GM12801 (cell line): ENCODE results near the gene VIM.

Experiments
- CTCF ChIP-seq: IDR thresholded peaks from one replicate; pipeline ENCODE4 v1.5.1; 2011; ENCODE audit warnings: control low read depth; ENCODE audit not compliant: insufficient read length; ENCODE audit errors: extremely low read depth

VIM gene

GRCh38 chr10:17228091-17229015 is at the start of gene VIM:
VIM (plus strand) TSS chr10:17228241; CDS start chr10:17229423, 1,182 bp downstream.
- TF ChIP-seq CTCF = no peak

- no peak for TF ChIP-seq CTCF
These were observed 49.0 kb upstream of the VIM start for GRCh38 chr10:17179002-17179401.

GRCh38 chr10:17181110-17181509 is 46.9 kb upstream of the VIM start:
- TF ChIP-seq CTCF = no peak

- no peak for TF ChIP-seq CTCF
These were observed 46.3 kb upstream of the VIM start for GRCh38 chr10:17181751-17182150.

- TF ChIP-seq CTCF = no peak
These were observed 44.9 kb upstream of the VIM start for GRCh38 chr10:17183110-17183509.

- no peak for TF ChIP-seq CTCF
These were observed 42.2 kb upstream of the VIM start for GRCh38 chr10:17185873-17186272.

- no peak for TF ChIP-seq CTCF
These were observed 39.3 kb upstream of the VIM start for GRCh38 chr10:17188644-17189172.
